ENCODE results near the gene SDR42E2. TPM values are rescaled to one million over a fixed set of nuclear protein-coding genes. Genes with fewer than 3 reads are reported as not detected.
"Not testable (repeated sequence)": the region's sequence is repeated elsewhere in the genome, so short reads cannot be mapped to it uniquely, and the experiment has no call there.

The SDR42E2 gene
- not detected for total RNA-seq

DNA sequence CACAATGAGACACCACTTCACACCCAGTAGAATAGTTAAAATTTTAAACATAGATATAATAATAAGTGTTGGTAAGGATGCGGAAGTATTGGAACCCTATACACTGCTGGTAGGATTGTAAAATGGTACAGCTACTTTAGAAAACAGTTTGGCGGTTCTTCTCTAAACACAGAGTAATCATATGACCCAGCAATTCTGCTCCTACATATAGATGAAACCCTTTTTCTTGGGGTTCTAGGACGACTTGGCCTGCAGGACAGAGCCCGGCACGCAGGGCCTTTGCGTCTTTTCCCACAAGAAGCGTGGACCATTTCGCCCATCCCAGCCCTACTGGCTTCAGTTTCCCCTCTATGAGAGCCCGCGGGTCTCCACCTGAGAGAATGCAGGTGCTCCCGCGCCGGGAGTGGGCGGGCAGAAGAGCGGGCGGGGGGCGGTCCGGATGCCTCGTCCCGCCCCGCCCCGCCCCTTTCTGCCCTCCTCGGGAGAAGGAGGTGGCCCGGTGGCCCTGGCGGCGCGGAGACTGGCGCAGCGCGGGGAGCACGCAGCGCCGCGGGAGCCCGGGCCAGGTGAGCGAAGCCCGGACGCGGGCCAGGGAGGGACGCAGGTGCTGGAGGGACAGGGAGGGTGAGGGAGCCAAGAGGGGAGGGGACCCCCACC, at the start of gene SDR42E2:
Gene SDR42E2 (plus strand): TSS at position 508 of the 657 bp plus-strand sequence. CDS start 3,077 bp downstream, outside the sequence.
- no peak for DNase-seq

DNA sequence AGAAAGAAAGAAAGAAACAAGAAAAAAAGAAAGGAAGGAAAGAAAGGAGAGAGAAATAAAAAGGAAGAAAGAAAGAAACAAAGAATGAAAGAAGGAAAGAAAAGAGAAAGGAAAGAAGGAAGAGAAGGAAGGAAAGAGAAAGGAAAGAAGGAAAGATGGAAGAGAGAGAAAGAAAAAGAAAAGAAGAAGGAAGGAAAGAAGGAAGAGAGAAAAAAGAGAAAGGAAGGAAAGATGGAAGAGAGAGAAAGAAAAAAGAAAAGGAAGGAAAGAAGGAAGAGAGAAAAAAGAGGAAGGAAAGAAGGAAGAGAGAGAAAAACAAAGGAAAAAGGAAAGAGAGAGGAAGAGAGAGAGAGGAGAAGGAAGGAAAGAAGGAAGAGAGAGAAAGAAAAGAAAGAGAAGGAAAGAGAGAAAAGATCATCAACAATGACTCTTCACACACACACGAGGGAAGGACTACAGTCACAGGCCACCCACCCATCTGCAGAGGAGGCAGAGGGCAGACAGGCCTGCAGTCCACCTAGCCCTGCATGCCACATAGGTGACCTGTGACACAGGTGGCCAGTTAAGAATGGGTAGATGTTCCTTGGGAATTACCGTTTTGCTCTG, 46.1 kb upstream of the SDR42E2 start:
- no peak for DNase-seq

- DNase-seq = no peak
Measured at GRCh38 chr16:22117609-22118008, 44.7 kb upstream of the SDR42E2 start.

- no peak for DNase-seq
Measured at GRCh38 chr16:22120440-22120839, 41.9 kb upstream of the SDR42E2 start.

DNA sequence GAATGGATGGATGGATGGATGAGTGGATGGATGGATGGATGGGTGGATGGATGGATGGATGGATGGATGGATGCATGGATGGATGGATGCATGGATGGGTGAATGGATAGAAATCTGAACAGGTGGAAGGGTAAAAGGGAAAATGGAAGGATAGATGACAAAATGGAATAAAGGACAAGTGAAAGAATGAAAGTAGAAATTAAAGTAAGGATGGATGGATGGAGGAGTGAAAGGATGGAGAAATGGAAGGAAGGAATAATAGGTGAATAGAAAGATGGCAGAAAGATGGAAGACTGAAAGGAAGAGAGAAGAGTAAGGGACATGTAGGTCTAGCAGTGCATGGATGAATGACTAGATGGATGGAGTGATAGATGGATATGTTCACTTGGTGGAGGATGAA, 40.1 kb upstream of the SDR42E2 start:
- DNase-seq = no peak

DNA sequence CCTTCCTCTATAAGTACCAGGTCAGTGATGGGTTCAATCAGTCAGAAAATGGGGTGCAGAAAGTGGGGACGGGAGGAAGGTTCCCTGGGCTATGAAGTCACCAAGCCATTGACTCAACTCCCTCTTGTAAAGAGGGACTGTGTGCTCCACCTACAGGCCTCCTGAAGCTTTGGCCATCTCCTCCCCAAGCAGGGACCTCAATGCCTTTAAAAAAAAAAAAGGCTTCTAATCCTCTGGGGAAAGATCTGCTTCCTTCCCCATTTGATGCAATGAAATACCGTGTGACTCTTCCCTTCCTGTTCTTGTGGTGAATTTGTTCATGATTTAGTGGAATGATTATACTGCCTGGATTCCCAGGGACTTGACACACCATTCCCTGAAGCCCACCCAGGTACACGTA, 39.2 kb upstream of the SDR42E2 start:
- DNase-seq = no peak

DNA sequence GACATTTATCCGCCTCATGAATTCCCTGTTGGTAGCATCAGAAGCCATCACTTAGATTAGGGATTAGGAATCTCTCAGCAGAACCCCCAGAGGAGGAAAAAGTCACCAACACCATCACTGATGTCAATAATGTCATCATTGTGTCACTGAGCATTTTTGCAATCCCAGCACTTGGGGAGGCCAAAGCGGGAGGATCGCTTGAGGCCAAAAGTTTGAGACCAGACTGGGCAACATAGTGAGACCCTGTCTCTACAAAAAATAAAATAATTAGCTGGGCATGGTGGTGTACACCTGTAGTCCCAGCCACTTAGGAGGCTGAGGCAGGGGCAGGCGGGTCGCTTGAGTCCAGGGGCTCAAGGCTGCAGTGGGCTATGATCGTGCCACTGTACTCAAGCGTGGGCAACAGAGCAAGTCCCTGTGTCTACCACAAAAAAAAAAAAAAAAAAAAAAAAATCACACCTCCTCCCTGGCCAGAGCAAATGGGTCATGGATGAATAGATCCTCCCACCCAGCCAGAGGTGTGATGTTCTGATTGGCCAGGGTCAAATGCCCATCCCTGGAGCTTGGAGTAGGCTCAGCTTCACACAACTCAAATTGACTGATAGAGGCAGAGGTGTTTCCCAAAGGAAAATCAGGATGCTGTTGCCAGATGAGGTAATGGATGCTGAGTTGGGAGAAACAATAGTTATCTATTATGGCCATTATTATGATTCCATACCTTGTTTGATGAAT, 38.4 kb upstream of the SDR42E2 start:
- no peak for DNase-seq

GRCh38 chr16:22124583-22125284, 37.6 kb upstream of the SDR42E2 start:
- DNase-seq = no peak

- DNase-seq = no peak
Measured at GRCh38 chr16:22126037-22126558, 36.2 kb upstream of the SDR42E2 start.

DNA sequence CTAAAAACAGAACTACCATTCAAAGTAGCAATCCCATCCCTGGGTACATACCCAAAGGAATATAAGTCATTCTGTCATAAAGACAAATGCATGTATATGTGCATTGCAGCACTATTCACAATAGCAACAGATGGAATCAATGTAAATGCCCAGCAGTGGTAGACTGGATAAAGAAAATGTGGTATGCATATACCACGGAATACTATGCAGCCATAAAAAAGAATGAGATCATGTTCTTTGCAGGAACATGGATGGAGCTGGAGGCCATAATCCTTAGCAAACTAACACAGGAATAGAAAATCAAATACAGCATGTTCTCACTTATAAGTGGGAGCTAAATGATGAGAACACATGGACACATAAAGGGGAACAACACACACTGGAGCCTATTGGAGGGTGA, 33.8 kb upstream of the SDR42E2 start:
- DNase-seq = not testable (repeated sequence)

DNA sequence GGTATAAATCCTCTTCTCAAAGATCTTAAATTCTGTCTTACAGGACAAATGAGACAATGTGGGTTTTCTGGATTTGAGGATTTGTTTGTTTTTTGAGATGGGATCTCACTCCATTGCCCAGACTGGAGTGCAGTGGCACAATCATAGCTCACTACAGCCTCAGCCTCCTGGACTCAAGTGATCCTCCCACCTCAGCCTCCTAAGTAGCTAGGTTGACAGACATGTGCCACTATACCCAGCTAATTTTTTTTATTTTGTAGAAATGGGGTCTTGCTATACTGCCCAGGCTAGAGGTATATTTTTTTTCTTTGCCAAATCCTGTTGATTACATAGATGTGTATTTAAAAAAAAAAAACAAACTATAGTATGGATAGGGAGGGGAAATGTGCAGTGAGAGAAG, 31.8 kb upstream of the SDR42E2 start:
- no peak for DNase-seq

DNA sequence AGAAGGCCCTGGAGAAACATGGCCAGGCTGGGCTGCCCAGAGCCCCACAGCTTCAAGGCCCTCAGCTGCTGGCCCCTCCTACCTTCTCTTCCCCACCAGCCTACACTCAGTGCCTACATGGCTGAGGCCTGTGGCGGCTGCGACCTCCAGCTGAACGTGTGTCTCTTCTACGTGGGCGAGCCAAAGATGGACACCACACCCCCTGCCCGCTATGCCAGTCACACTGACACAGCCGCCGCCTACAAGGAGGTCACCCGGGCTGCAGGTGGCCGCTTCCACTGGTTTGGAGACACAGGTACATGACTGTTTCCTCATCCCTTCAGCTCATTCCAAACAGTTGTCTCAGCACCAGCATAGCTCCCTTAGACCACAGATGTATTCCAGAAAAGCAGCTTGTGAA, 29.5 kb upstream of the SDR42E2 start:
- DNase-seq = no peak

- DNase-seq = no peak
Measured at GRCh38 chr16:22138482-22138881, 23.8 kb upstream of the SDR42E2 start.

DNA sequence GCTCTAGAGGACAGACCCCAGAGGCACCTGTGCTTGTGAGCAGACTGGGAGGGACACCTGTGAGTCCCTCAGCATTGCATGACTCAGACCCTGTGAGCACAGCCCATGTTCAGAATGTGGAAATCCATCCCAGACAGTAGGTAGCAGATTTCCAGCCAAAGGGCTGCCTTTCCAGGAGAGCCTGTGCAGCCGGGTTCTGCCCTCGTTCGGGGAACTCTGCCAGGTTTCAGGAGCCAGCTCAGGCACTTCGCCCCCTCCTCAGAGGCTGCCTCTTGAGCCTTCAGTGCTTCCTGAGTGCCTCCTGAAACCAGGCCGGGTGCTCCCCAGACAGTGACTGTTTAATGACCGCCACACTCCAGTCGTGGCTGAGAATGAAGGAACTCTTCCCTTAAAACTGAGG, 23.3 kb upstream of the SDR42E2 start:
- no peak for DNase-seq

DNA sequence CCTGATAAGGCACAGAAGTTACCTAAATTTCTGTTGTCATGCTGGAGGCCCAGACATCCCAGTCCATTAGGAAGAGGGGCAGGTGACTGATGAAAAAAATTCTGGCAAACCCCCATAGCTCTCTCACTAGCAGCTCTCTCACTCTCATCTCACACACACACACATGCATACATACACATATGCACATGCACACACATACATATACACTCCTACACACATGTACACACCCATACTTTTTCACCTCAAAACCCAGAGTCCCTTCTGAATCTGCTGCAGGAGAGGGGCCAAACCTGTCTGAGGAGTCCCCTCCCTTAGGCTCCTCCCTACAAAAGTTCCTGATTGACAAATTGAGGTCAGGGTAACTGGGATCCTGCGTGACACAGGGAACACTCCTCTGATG, 22.6 kb upstream of the SDR42E2 start:
- DNase-seq = no peak

- DNase-seq = no peak
Measured at GRCh38 chr16:22141767-22142166, 20.5 kb upstream of the SDR42E2 start.

DNA sequence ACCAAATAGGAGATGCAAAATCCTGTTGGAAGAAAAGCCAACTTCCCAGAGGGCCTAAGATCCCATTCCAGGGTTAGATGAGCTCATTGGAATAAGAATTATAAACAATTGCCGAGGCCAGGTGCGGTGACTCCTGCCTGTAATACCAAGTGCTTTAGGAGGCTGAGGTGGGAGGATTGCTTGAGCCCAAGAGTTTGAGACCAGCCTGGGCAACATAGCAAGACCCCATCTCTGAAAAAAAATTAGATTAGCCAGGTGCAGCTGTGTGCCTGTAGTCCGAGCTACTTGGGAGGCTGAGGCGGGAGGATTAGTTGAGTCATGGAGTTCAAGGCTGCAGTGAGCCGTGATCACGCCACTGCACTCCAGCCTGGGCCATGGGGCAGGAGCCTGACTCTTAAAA, 17.8 kb upstream of the SDR42E2 start:
- DNase-seq = no peak

DNA sequence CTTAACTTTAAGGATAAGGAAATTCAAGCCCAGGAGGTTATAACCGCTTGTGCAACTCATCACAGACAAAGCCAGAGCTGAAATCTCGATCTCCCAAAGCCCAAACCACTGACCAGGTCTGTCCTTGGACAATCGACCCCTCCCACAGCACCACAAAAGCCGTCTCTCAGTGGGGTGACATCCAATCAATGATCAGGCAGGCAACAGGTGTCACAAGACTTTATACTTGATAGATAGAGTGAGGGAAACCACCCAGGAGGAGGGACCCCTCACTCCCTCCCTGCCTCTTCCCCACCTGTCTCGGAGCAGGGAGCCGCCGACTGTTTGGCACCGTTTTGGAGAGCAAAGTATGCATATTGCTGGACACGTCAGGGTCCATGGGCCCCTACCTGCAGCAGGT, 14.5 kb upstream of the SDR42E2 start:
- no peak for DNase-seq

GRCh38 chr16:22151246-22151998, 10.9 kb upstream of the SDR42E2 start:
- DNase-seq = no peak

- no peak for DNase-seq
Measured at GRCh38 chr16:22152316-22152715, 10.0 kb upstream of the SDR42E2 start.

DNA sequence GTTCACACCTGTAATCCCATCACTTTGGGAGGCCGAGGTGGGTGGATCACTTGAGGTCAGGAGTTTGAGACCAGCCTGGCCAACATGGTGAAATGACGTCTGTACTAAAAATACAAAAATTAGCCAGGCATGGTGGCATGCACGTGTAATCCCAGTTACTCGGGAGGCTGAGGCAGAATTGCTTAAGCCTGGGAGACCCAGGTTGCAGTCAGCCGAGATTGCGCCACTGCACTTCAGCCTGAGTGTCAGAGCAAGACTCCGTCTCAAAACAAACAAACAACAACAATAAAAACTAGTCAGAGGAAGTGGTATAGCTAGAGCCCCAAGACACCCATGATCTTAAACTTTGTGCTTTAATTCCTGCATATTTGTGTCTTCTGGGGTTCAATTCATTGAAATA, 9.2 kb upstream of the SDR42E2 start:
- DNase-seq = not testable (repeated sequence)

GRCh38 chr16:22161401-22161800, 905 bp upstream of the SDR42E2 start:
- no peak for DNase-seq

All from tongue (tissue), 2 donors.